ENCODE results near the gene HIP1R.

HIP1R gene

DNA sequence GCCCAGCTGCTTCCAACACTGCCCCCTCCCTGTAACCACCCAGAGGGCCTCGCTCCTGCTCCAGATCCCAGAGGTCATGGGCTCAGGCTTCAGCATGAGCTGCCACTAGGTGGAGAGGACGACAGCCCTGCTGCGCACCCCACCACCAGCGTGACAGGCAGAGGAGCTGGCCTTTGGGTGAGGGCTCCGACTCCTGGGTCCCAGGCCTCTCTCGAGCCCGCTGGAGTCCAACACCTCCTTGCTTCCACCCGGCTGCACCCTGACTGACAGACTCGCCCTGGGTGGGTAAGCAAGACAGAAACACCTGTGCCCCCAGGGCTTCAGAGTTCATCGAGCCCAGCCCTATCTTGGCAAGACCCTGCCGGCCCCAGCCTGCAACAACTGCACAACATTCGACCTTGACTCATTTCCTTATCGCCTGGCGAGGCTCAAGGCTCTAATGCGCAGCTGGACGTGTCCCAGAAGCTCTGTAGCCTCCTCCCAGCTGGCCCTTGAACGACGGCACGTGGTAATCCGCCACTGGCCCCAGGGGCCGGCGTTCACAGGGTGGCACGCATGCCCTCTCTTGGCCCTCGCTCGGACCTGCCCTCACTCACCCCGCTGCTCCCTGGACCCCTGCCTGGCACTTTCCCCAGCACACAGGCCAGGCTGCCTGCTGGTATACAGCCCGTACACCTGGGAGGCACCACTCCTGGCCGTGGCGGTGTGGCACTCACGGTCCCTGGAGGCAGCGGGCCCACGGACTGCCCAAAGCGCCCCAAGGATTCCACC, 32.6 kb downstream of the HIP1R start:
- TF ChIP-seq, protein P1, sequence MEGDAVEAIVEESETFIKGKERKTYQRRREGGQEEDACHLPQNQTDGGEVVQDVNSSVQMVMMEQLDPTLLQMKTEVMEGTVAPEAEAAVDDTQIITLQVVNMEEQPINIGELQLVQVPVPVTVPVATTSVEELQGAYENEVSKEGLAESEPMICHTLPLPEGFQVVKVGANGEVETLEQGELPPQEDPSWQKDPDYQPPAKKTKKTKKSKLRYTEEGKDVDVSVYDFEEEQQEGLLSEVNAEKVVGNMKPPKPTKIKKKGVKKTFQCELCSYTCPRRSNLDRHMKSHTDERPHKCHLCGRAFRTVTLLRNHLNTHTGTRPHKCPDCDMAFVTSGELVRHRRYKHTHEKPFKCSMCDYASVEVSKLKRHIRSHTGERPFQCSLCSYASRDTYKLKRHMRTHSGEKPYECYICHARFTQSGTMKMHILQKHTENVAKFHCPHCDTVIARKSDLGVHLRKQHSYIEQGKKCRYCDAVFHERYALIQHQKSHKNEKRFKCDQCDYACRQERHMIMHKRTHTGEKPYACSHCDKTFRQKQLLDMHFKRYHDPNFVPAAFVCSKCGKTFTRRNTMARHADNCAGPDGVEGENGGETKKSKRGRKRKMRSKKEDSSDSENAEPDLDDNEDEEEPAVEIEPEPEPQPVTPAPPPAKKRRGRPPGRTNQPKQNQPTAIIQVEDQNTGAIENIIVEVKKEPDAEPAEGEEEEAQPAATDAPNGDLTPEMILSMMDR (IDR thresholded peaks at IDR 0.05; ENCODE audit: low read length, missing control alignments): no peak
- no peak overlapping the region for H3K4me3 ChIP-seq (replicated peaks; ENCODE audit: low read depth, low read length)
- no peak for DNase-seq (ENCODE audit: low read depth)

DNA sequence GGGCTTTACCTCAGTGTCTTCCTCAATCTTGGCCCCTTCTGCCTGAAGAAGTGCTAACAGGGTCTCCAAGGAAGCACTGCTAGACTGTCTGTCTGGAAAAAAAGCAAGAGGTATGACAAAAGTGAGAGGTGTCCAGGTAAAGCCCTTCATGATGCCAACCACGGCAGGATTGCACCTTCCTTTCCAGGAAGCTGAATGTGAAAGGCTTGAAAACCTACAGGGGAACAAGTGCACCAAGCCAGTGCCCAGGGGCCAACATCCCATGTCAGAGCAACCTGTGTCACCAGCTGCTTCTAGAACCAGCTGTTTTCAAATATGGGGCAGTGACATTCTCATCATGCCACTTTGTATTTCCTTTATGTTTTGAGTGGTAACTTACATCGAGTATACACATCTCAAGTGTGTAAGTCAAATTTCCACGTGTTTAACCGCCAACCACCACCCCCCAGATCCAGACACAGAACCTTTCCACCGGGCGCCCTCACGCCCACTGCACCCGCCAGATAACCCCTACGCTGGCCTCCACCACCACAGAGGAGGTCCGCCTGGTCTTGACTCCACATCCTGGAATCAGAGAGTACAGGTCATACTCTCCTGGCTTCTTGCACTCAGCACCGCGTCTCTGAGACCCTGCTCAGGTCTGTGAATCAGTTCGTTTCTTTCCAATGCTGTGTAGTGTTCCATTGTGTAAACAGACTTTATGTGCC, 33.4 kb downstream of the HIP1R start:
- no peak for DNase-seq (ENCODE audit: low read depth)
- TF ChIP-seq, protein P1 (IDR thresholded peaks at IDR 0.05; ENCODE audit: low read length, missing control alignments): no peak
- no peak overlapping the region for H3K4me3 ChIP-seq (replicated peaks; ENCODE audit: low read depth, low read length)

DNA sequence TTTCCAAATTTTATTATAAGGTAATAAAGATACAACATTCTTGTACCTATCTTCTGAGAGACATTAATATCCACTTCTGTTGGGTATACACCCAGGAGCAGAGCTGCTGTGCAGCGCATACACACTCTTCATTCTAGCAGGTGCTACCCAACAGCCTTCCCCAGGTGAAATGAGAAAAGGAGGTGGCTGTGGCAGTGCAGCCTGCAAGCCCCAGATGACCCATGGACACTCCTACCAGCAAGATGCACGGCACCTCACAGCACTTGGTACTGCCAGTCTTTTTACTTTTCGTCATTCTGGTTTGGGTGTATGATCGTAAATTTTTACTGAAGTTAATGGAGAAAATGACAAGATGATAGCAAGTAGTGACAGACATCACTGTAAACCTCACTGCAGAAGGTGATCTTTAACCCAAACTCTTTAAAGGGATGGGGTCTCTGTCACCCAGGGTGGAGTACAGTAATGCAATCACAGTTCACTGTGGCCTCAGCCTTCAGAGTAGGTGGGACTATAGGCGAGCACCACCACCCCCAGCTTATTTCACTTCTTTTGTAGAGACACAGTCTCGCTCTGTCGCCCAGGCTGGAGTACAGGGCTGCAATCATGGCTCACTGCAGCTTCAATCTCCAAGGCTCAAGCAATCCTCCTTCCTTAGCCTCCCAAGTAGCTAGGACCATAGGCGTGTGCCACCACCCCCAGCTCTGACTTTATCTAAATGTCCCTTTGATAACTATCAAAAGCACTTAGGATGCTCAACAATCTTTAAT, 34.1 kb downstream of the HIP1R start:
- TF ChIP-seq, protein P1 (IDR thresholded peaks at IDR 0.05; ENCODE audit: low read length, missing control alignments): no peak
- DNase-seq (ENCODE audit: low read depth): no peak
- no peak overlapping the region for H3K4me3 ChIP-seq (replicated peaks; ENCODE audit: low read depth, low read length)

DNA sequence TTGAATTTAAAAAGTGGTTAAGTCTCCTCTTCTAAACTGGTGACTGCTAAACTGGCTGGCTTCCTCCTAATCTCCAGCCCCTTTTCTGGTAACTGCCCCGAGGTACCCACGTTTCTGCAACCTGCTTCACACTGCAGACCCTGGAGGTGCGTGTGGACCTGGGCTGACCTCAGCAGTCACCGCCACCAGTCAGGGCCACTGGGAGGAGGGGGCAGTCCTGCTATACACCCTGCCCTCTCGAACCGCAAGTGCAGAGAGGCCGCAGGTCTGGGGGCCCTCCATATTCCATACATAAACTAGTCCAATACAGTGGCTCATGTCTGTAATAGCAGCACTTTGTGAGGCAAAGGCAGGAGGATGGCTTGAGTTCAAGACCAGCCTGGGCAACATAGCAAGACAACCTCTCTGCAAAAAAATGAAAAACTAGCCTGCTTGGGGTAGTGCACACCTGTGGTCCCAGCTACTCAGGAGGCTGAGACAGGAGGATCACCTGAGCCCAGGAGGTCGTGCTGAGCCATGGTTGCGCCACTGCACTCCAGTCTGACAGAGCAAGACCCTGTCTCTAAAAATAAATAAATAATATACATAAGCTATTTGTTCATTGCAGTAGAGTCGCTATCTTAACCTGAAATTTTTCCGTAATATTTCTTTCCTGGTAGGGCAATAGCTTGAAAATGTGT, 35.0 kb downstream of the HIP1R start:
- TF ChIP-seq, protein P1 (IDR thresholded peaks at IDR 0.05; ENCODE audit: low read length, missing control alignments): no peak
- DNase-seq (ENCODE audit: low read depth): no peak
- no peak overlapping the region for H3K4me3 ChIP-seq (replicated peaks; ENCODE audit: low read depth, low read length)

DNA sequence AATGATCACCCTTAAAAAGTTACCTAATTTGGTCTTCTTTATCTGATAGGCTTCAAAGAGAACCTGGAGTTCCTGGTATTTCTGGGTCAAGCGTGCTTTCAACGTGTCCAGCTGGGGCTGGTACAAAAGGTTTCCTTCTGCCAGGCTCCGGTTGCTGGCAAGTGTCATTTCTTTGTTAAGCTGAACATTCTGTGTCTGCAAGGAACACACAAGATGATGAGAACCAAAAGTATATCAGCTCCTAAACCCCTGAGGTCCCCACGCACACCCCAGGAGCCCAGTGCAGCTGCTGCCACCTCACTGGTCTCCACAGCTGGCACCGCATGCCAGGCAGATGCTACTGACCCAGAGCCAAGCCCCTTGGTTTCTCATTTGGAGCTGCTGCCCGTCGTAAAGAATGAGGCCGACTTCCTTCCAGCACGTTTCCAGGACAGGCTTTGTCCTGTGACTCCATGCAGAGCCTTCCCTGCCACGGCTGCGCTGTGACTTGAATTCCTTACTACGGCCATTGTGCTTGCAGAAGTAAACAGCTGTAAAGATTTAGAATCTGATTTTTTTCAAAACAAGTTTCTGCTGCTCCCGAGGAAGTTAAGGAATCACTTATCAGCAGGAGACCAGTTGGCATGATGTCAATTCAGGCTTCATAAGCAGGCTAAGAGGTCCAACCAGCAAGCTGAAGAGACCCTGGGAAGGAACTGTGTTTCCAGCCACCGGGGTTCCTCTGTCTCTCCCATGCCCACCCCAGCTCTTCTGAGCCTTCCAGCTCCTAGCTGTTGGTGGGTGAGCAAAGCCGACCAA, 35.8 kb downstream of the HIP1R start:
- peak overlapping the region; percentile 19 for H3K4me3 ChIP-seq (replicated peaks; ENCODE audit: low read depth, low read length)
- peak; percentile 65 for DNase-seq (ENCODE audit: low read depth)
- TF ChIP-seq, protein P1 (IDR thresholded peaks at IDR 0.05; ENCODE audit: low read length, missing control alignments): no peak

Data from fibroblast of pulmonary artery (primary cell).